Stimulated activated CD4-positive, alpha-beta T cell treated with anti-CD3 and anti-CD28 coated beads, Interleukin-1b, Interleukin-23, amount 100 ng/mL, for 1 hour (primary cell): ENCODE data around the gene CNPY2.
"Not testable (repeated sequence)": the region's sequence is repeated elsewhere in the genome, so short reads cannot be mapped to it uniquely, and the experiment has no call there.

Source experiments
- DNase-seq, 2 donors: peaks; one replicate each; pipeline ENCODE4 v3.0.0-alpha.2; 2020; ENCODE audit warnings: low read depth in 2 of 2

Gene CNPY2

DNA sequence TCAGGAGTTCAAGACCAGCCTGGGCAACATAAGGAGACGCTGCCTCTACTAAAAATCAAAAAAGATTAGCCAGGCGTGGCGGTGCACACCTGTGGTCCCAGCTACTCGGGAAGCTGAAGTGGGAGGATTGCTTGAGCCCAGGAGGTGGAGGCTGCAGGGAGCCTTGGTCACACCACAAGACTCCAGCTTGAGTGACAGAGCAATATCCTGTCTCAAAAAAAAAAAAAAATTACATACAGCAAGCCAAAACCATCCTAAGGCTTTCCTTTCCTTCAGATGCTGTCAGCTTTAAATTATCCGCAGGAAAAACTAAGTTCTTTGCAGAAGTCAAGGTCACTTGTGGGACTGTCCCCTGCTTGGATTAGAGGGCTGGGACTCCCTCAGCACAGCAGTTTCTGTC is 17.0 kb downstream of the CNPY2 start:
- no peak for DNase-seq

DNA sequence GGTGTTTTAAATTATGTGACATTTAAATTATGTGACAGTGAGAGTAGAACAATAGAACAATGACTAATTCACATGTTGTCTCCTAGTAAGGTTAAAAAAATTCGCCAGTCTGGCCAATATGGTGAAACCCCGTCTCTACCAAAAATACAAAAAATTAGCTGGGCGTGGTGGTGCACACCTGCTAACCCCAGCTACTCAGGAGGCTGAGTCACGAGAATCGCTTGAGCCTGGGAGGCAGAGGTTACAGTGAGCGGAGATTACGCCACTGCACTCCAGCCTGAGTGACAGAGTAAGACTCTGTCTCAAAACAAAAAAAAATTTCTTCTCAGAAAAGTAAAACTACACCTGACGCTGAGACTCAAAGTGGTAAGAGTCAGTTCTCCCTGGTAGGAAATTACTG is 18.4 kb downstream of the CNPY2 start:
- no peak for DNase-seq

DNA sequence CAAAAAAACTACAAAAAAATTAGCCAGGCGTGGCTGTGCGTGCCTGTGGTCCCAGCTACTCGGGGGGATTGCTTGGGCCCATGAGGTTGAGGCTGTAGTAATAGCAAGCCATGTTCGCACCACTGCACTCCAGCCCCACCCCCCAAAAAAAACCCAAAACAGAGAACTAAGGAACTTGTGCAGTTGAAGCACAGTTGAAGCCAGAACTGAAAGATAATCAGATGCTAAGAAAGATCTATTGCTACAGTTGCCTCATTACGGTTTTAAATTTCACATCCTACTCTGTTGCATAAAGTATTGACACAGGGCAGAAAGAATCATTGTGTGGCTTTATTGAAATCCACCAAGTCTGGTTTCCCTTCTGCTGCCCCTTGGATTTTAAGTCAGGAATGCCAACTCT is 19.5 kb downstream of the CNPY2 start:
- no peak for DNase-seq

DNA sequence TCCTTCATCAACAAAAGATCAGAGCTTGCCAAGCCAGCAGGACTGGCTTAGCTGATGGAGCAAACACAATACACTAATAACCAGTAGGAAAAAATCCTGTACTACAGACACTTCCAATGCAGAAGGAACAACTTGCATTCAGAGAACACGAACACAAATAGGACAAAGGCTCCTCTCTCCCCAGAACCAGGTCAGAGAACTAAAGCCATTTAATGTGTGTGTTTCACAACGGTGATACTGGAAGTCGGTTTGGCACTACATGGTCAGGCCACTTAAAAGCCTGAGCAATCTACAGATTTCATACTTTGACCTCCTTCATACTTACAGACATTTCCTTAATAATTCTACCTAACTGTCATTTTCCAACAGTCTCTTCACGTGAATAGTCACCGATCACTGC is 22.0 kb downstream of the CNPY2 start:
- no peak for DNase-seq

DNA sequence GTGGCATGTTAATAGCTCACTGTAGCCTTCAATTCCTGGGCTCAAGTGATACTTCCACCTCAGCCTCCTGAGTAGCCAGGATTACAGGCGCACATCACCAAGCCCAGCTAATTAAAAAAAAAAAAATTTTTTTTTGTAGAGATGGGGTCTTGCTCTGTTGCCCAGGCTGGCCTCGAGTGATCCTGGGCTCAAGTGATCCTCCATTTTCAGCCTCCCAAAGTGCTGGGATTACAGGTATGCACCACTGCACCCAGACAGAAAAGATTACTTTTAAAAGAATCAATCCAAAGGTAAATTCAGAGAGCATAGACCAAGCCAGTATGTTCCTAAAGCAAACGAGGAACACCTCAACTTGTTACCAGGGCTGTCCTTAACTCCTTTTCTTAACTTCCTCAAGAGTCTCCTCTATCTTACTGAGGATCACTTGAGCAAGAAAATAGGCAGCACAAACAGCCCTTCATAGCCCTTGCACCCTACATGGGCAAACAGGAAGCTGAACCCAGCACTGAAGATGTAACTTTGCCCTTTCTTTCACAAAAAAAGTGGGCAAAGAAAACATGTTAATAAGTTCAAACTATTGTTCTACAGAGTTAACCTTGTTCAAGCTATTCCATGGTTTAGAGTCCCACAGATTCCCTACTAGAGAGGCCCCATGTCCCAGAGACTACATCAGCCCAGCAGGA is 26.9 kb downstream of the CNPY2 start:
- no peak for DNase-seq

DNA sequence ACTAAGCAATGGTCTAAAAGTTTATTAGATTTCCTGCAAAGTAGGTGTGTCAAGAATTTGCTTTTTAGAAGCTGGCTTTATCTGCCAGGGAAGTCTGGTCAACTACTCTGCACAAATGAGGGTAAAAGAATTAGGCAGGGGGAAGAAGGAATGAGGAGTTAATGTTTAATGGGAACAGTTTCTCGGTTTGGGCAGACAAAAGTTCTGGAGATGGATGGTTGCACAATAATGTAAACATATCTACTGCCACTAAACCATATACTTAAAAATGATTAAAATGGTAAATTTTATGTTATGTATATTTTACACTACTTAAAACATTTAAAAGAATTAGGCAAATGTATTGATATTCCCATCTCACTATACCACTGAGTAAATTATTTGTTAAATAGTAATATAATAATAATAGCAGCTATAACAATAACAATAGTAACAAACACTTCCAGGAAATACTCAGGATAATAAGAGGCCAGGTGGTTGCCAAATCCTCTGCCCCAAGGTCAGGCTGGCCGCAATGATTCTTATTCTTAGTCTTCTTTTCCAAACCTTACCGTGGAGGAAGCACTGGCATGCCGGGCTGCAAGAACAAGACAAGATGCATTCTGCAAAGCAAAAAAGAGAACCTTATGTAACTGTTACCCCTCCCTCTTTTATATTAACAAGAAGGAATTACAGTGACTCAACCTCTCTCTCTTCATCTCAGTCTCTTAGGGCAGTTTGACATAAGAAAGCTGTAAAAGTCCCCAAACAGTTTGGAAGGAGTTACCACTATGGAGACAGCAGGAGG is 29.6 kb downstream of the CNPY2 start:
- no peak for DNase-seq

DNA sequence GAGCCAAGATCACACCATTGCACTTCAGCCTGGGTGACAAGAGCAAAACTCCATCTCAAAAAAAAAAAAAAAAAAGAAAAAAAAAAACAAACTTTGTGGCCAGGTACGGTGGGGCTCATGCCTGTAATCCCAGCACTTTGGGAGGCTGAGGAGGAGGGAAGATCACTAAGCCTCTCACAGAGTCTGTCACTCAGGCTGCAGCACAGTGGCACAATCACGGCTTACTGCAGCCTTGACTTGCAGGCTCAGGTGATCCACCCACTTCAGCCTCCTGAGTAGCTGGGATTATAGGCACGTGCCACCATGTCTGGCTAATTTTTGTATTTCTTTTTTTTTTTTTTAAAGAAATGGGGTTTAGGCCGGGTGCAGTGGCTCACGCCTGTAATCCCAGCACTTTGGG is 31.5 kb downstream of the CNPY2 start:
- not testable (repeated sequence) for DNase-seq

DNA sequence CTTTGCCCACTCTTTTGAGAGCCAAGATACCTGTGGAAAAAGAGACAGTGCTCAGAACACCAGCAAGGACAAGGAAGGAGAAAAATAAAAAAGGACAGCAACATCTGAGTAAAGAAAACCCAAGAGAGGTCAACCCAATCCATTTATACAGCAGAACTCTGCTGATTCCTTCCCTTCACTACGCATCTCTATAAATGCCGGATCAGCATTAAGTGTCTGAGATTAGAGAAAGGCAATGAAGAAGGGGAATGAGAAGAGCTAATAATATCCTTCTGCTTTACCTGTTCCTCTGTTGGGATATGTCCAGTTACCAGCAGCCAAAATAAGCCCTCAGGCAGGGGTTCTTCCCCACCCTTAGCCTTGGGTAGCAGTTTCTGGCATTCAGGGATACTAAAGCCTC is 33.2 kb downstream of the CNPY2 start:
- DNase-seq = no peak

DNA sequence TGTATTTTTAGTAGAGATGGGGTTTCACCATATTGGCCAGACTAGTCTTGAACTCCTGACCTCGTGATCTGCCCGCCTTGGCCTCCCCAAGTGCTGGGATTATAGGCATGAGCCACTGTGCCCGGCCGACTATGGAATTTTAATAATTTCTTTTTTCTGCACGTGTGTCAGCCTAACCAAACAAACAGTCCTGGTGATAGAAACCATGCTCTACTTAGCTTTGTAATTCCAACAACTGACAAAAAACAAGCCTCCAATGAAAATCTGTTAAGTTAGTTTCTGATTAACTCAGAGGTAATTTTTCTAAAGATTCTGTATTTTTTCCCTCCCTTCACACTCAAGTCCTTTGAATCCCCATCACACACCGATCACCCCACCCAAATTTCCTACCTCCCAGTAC is 33.8 kb downstream of the CNPY2 start:
- DNase-seq = no peak

DNA sequence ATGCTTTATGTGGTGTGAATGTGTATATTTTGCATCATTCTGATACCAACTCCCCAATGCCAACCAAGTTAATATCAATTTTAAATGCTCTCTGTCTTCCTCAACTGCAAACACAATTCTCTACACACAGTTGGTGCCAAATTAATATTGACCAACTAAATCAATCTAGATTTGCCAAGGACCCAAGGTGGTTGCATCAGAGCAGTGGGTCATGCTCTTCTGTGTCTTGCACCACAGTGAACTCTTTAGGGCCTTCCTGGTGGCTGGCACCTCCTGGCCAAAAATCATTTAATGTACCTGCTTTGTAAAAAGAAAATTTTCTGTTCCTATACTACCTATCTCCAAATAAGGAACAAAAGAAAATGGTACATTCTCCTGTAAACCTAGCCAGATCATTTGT is 34.9 kb downstream of the CNPY2 start:
- DNase-seq = no peak

DNA sequence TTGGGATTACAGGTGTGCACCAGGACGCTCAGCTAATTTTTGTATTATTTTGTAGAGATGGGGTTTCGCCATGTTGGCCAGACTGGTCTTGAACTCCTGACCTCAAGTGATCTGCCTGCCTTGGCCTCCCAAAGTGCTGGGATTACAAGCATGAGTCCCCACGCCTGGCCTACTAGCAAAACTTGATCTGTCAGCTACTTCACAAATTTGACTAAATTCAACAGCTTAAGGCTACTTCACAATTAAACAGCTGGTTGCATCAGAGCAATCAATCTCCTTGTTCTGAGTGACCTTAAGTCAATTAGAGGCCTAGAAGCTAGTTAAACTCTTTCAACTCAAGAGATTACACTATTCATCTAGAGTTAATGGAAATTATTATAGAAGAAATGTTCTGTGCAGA is 36.9 kb downstream of the CNPY2 start:
- no peak for DNase-seq

DNA sequence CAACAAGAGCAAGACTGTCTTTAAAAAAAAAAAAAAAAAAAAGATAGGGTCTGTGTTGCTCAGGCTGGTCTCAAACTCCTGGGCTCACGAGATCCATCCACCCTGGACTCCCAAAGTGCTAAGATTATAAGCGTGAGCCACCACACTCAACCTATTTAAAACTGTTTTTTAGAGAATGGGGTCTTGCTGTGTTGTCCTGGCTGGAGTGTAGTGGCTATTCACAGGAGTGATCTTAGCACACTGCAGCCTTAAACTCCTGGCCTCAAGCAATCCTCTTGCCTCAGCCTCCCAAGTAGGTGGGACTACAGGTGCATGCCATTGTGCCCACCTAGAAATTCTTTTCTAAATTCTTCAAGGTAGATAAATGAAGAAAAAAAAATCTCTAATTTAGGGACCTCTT is 41.5 kb downstream of the CNPY2 start:
- no peak for DNase-seq

DNA sequence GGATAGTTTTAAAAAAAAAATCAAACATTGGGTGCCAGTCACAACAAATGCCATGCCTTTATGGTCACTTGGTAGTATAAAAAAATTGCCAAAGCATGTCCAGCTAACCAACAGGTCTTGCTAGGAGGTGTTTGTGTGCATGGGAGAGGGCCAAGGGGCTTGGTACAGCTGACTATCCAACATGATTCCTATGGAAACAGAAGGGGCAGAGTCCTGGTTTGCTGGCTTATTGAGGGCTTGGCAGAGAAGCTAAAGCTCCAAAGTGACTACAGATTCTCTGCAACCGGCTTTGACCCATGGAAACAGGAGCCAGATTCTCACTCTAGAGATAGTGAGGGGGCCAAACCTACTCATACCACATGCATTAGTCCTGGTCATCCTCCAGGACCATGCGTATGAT is 43.3 kb downstream of the CNPY2 start:
- not testable (repeated sequence) for DNase-seq

DNA sequence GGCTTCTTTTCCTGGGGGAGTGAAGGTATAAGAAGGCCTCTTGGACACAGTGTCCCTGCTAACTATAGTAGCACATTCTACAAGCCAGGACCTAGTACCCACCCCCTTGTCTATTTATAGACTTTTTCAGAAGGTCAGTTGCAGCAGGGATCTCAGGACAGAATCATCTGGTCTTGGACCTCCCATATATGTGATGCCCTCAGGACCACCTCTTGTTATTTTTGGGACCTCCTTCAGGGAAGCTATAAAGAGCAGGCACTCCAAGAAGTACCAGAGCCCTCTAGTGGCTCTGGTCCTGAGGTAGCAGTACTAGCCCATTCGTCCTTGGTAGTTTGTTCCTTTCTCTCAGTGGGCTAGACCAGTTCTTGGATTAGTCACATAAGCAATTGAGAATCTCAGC is 44.8 kb downstream of the CNPY2 start:
- no peak for DNase-seq

DNA sequence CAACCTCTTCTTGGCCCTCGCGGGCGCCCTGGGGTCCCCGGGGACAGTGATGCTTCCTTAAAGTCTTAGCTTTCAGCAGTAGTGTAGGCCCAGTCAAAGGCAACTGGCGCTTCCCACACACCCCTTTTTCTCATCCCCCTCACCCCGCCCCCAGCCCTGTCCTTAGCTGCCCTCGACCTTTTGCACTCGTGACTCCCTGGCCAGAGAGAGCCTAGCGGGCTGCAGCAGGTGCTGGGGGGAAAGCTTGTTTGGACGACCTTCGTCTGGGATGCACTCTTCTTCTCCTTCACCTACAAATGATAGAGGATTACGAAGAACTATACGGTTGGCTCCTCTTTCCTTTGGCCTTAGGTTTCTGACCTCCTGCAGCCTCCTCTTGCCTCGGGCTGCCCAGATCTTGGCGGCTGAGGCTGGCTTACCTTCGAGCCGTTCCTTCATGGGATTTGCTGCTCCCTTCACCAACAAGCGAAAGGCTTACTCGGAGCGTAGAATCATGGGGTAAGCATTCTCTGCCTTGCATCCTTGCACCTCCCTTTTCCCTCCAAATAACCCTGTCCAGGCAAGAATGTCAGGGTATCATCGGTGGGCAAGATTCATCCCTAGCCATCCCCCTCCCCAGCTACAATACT is 48.2 kb downstream of the CNPY2 start:
- no peak for DNase-seq

DNA sequence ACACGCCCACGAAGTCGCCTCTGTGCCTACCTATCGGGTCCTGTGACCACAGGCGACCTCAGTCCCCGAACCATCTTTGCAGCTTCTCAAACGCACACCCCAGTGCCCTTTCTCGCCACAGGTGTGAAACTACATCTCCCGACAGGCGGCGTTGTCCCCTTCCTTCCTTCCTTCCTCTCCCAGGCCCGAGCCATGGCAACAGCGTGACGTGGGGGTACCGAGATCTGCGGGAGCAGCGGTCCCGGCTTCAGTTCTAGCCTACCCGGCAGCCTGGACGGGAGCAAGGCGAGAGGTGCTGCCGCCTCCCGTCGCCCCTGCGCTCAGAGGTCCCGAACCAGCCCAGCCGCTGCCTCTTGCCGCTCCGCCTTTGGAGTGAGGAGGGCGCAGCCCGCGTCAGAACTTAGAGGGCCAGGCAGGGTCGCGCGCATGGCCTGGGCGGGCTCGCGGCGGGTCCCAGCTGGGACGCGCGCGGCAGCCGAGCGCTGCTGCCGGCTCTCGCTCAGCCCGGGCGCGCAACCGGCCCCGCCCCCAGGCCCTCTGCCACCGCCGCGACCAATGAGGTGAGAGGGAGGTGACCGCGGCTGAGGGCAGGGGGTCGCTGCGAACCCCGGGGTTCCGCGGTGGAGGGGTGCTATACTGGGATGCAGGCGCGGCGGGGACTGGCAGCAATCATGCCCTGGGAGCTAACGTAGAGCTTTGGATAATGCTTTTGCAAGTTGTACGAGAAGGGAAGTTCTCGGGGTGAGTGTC is 48.9 kb downstream of the CNPY2 start, which contains the start of gene COQ10A:
Gene COQ10A, plus strand, starts transcription at position 250 of the 750 bp plus-strand sequence. Its CDS starts 177 bp downstream, at position 427.
- DNase-seq = peak; percentile 61 to 67

DNA sequence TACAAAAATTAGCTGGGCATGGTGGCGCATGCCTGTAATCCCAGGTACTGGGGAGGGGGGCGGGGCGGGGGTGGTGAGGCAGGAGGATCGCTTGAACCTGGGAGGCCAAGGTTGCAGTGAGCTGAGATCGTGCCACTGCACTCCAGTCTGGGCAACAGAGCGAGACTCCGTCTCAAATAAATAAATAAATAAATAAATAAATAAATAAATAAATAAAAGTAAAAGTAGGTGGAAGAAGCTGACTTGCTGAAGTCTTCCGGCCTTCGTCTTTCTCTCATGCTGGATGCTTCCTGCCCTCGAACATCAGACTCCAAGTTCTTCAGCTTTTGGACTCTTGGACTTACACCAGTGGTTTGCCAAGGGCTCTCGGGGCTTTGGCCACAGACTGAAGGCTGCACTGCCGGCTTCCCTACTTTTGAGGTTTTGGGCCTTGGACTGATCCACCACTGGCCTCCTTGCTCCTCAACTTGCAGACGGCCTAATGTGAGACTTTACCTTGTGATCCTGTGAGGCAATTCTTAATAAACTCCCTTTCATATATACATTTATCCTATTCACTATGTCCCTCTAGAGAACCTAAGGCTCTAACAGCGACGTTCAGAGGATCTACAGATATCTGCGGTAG is 49.6 kb downstream of the CNPY2 start:
- DNase-seq = not testable (repeated sequence)

DNA sequence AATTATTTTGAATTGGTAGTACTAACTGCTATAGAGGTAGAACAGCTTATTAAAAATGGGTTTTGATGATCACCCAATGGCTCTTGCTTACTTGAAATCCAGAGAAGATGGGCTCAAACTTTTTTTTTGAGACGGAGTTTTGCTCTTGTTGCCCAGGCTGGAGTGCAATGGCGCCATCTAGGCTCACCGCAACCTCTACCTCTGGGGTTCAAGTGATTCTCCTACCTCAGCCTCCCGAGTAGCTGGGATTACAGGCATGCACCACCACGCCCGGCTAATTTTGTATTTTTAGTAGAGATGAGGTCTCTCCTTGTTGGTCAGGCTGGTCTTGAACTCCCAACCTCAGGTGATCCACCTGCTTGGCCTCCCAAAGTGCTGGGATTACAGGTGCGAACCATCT is 52.8 kb downstream of the CNPY2 start:
- not testable (repeated sequence) for DNase-seq

DNA sequence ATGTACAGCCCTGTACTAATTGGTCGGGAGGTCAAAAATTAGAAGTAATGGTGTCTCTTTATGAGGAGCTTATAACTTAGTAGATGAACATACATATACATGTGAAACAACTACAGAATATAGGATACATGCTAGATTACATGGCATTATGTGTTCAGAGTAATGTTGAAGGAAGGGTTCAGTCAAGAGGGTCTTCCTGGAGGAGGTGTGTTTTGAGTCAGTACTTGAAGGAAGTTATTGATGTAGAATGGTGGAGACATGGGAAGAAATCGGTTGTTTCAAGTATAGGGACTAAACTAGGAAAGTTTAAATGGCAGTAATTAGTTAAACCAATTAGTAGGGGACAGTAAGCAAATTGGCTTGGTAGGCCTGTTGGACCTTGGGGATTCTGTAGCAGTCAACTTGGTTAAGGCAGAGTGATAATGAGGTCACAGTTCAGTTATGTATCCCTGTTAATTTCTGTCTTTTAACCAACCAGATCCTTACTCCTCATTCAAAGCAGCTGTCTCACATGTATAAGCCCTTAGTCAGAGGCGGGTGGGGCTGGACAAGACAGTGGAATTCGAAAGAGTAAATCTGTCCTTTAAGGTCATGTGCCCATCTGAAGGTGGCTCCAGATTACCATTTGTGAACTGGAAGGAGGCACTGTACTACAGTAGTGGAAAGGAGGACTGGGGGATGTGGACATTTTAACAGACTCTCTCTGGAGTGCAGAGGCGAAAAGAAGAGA is 54.1 kb downstream of the CNPY2 start:
- DNase-seq = no peak

DNA sequence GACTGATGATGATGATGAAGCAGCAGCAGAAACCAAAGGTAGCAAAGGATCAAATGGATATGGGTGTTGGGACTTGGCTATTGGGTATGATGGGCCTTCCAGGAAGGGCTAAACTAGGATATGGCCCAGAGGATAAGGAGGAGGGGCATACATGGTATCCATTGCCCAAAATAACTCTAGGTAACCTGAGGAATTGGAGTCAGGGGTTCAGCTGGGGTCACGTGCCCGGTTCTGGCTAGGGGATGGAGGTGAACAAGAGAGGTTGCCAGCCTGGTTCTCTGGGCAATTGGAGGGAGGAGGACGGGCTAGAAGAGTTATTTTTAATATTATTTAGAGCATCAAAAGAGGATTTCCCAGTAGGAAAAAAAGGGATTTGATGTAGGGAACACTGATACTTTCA is 54.9 kb downstream of the CNPY2 start:
- no peak for DNase-seq

DNA sequence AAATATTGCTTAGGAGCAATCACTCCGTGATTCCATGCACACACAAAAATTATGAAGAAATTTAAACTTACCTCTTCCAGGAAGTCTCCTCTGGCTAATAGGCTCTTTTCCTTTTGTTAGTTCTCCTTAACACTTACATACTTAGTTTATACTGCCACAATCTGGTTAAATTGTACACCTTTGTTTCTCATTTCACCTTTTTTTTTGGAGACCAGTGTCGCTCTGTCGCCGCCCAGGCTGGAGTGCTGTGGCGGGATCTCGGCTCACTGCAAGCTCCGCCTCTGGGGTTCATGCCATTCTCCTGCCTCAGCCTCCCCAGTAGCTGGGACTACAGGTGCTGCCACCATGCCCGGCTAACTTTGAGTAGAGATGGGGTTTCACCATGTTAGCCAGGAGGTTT is 55.4 kb downstream of the CNPY2 start:
- DNase-seq = no peak
